Lower leg skin (tissue), 3 donors: ENCODE results near the gene NHERF1.

ENCODE experiments used
- POLR2A ChIP-seq, 2 donors: fragments of 450-650 bp; IDR thresholded peaks; one replicate each; pipeline ENCODE4 v1.6.1; 2016 to 2017; ENCODE audit warnings: antibody characterized with exemption in 2 of 2, mild to moderate bottlenecking in 1 of 2, moderate library complexity in 1 of 2
- TF ChIP-seq, protein P1 (sequence below), 3 donors: fragments of 450-650 bp; IDR thresholded peaks; one replicate each; pipeline ENCODE4 v1.5.1; 2016; ENCODE audit warnings: antibody characterized with exemption in 3 of 3, mild to moderate bottlenecking in 3 of 3, moderate library complexity in 2 of 3

DNA sequence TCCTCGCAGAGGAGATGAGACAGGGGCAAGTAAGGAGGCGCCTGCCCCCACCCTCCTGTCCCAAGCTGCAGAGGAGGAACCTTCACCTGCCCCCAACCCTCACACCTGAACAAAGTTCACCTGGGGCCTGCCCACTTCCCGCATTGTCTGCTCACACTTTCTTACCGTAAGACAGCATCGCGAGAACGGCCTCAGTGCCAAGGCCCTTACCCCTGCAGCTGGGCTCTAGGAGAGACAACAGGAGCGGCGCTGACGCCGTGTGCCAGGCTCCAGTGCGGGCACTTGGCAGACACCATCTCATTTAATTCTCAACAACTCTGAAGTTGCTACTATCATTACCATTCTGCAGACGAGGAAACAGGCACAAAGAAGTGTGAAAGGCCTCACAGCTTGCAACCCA, 23.6 kb downstream of the NHERF1 start:
- TF ChIP-seq, protein P1, sequence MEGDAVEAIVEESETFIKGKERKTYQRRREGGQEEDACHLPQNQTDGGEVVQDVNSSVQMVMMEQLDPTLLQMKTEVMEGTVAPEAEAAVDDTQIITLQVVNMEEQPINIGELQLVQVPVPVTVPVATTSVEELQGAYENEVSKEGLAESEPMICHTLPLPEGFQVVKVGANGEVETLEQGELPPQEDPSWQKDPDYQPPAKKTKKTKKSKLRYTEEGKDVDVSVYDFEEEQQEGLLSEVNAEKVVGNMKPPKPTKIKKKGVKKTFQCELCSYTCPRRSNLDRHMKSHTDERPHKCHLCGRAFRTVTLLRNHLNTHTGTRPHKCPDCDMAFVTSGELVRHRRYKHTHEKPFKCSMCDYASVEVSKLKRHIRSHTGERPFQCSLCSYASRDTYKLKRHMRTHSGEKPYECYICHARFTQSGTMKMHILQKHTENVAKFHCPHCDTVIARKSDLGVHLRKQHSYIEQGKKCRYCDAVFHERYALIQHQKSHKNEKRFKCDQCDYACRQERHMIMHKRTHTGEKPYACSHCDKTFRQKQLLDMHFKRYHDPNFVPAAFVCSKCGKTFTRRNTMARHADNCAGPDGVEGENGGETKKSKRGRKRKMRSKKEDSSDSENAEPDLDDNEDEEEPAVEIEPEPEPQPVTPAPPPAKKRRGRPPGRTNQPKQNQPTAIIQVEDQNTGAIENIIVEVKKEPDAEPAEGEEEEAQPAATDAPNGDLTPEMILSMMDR (IDR thresholded peaks at IDR 0.05), result no peak
- no peak for TF ChIP-seq POLR2A (IDR thresholded peaks at IDR 0.05)
